Activated CD8-positive, alpha-beta T cell treated with anti-CD3 and anti-CD28 coated beads for 36 hours (primary cell): ENCODE measurements around the gene ZNF865. TPM values are rescaled to one million over a fixed set of nuclear protein-coding genes. Genes with fewer than 3 reads are reported as not detected.

ENCODE experiments used
- ATAC-seq: fragments of 200-7000 bp; cut with Tn5 transposase; one replicate; pipeline ENCODE4 v1.10.0; 2021; ENCODE audit warnings: mild to moderate bottlenecking, moderate library complexity
- CTCF ChIA-PET: fragments of 350-600 bp; sonication (Branson Sonifier 250); formaldehyde crosslinking; loops from one replicate; lab custom pipeline; 2021; ENCODE audit warnings: antibody characterized with exemption; lab: Charles Lee
- POLR2A ChIA-PET: fragments of 350-600 bp; sonication (Branson Sonifier 250); formaldehyde crosslinking; loops from one replicate; lab custom pipeline; 2021; ENCODE audit warnings: antibody characterized with exemption; lab: Charles Lee
- DNase-seq: peaks from one replicate; pipeline ENCODE4 v3.0.0-alpha.2; 2020
- H3K27ac Mint-ChIP-seq: one replicate; pipeline ENCODE4 v1.8.0; 2021; ENCODE audit warnings: mild to moderate bottlenecking, mixed read lengths
- H3K27me3 Mint-ChIP-seq: one replicate; pipeline ENCODE4 v1.8.0; 2021; ENCODE audit warnings: mixed read lengths
- H3K36me3 Mint-ChIP-seq: one replicate; pipeline ENCODE4 v1.8.0; 2021; ENCODE audit warnings: low read depth, mixed read lengths
- H3K4me1 Mint-ChIP-seq: one replicate; pipeline ENCODE4 v1.8.0; 2021; ENCODE audit warnings: low read depth, mixed read lengths
- H3K4me3 Mint-ChIP-seq: one replicate; pipeline ENCODE4 v1.8.0; 2021; ENCODE audit warnings: mild to moderate bottlenecking, moderate library complexity, mixed read lengths
- H3K9me3 Mint-ChIP-seq: one replicate; pipeline ENCODE4 v1.8.0; 2021; ENCODE audit warnings: mixed read lengths
- CTCF ChIP-seq: fragments of 200-600 bp; IDR thresholded peaks from one replicate; pipeline ENCODE4 v1.8.0; 2022; ENCODE audit warnings: antibody characterized with exemption, mild to moderate bottlenecking
- intact Hi-C: fragments of 100-400 bp; cut with micrococcal nuclease; formaldehyde crosslinking; loops from one replicate; pipeline ENCODE4 v1.10.0; 2022
- total RNA-seq, 2 experiments: library from RNA; stranded (reverse); gene quantifications; one replicate each; pipeline ENCODE4 v1.2.3, GENCODE V29; 2021

The ZNF865 gene
- total RNA-seq, 2 experiments from 2014 or later, result 10.6 to 11.7 TPM

GRCh38 chr19:55623561-55623960 is 18.1 kb downstream of the ZNF865 start:
- H3K36me3 Mint-ChIP-seq, result peaks cover 18% of the 10 kb centered on the region

GRCh38 chr19:55624109-55625003 is 18.9 kb downstream of the ZNF865 start, which contains the start of gene ZNF784:
ZNF784 (minus strand) TSS chr19:55624566; CDS start chr19:55624561, 5 bp downstream.
- Mint-ChIP-seq H3K4me1 (peaks cover 51% of the 10 kb centered on the region), H3K27ac (peak within 1 kb of the TSS; percentile 97), H3K36me3 (peaks cover 15% of the 10 kb centered on the region), H3K27me3 (peaks cover 6% of the 10 kb centered on the region), H3K9me3 (no peaks in the 10 kb centered on the region), H3K4me3 (peak within 1 kb of the TSS; percentile 82)
- DNase-seq (peak; percentile 93), ATAC-seq (peak; percentile 79)
- POLR2A ChIA-PET, result interaction anchor here (0.8 to 2.0 kb wide), 6 partner anchors 14 to 33 kb away, joined by 3 to 8 read pairs (median 6); partner anchors contain the start of genes CCDC106, FIZ1 and ZNF865
- CTCF ChIA-PET, result interaction anchor here (0.6 to 3.3 kb wide), 8 partner anchors 9 to 121 kb away, joined by 3 to 20 read pairs (median 6); partner anchors contain the start of gene ZNF865
- TF ChIP-seq CTCF, result no peak
- intact Hi-C loops, result loop anchor here (5.0 kb wide), 1 partner anchor 107 kb away; no protein-coding TSS in a partner anchor

More at GRCh38 chr19:55623561-55623960, 18.1 kb downstream of the ZNF865 start:
- POLR2A ChIA-PET, result interaction anchor here (1.2 to 2.0 kb wide), 3 partner anchors 17 to 43 kb away, joined by 3 to 7 read pairs (median 7); partner anchors contain the start of genes FIZ1, ZNF579 and ZNF865
- intact Hi-C loops, result no loop called here
- Mint-ChIP-seq H3K27ac (no peak overlapping the region), H3K27me3 (peaks cover 6% of the 10 kb centered on the region), H3K4me3 (peak overlapping the region; percentile 82), H3K4me1 (peaks cover 55% of the 10 kb centered on the region), H3K9me3 (no peaks in the 10 kb centered on the region)
- no peak for TF ChIP-seq CTCF
- no peak for DNase-seq
- CTCF ChIA-PET, result interaction anchor here (1.6 to 3.1 kb wide), 3 partner anchors 10 to 120 kb away, joined by 9 to 20 read pairs (median 11); partner anchors contain the start of gene ZNF865
- ATAC-seq, result no peak

DNA sequence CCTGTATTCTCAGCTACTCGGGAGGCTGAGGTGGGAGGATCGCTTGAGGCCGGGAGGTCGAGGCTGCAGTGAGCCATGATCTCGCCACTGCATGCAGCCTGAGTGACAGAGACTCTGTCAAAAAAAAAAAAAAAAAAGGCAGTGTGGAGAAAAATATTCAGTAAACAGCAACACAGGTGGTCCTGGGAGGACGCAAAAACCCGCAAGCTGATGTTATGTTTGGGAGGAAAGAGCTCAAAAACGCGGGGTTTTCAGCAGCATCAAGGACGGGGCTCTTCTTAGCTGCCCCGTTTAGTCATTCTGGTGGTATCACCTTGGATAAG is 19.5 kb downstream of the ZNF865 start:
- peak overlapping the region; percentile 24 for H3K27ac Mint-ChIP-seq
- H3K9me3 Mint-ChIP-seq, result no peaks in the 10 kb centered on the region
- TF ChIP-seq CTCF, result no peak
- ATAC-seq, result no peak
- intact Hi-C loops, result loop anchor here (5.0 kb wide), 1 partner anchor 108 kb away; no protein-coding TSS in a partner anchor
- ChIA-PET POLR2A (interaction anchor here (0.8 to 2.0 kb wide), 8 partner anchors 13 to 32 kb away, joined by 3 to 8 read pairs (median 4); partner anchors contain the start of genes CCDC106, FIZ1 and ZNF865), CTCF (interaction anchor here (0.9 to 3.3 kb wide), 6 partner anchors 8 to 121 kb away, joined by 3 to 20 read pairs (median 6); partner anchors contain the start of gene ZNF865)
- peaks cover 6% of the 10 kb centered on the region for H3K27me3 Mint-ChIP-seq
- no peak for DNase-seq
- peak overlapping the region; percentile 82 for H3K4me3 Mint-ChIP-seq
- H3K4me1 Mint-ChIP-seq, result peaks cover 47% of the 10 kb centered on the region
- H3K36me3 Mint-ChIP-seq, result peaks cover 11% of the 10 kb centered on the region

DNA sequence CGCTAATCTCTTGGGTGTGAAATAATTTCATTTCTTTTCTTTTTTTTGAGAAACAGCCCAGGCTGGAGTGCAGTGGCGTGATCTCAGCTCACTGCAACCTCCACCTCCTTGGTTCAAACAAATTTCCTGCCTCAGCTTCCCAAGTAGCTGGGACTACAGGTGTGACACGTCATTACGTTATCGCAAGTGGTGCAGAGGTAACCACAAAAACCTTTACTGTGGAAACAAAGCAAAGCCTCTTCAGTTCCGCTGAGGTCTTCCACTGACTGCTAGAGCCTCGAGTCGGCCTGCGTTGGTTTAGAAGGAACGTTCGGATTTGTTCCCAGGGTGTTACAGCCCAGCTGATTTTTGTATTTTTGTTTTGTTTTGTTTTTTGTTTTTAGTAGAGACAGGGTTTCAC is 20.9 kb downstream of the ZNF865 start:
- Mint-ChIP-seq H3K4me1 (peaks cover 34% of the 10 kb centered on the region), H3K4me3 (peak overlapping the region; percentile 52), H3K9me3 (no peaks in the 10 kb centered on the region), H3K27me3 (peaks cover 6% of the 10 kb centered on the region), H3K27ac (peak overlapping the region; percentile 69), H3K36me3 (no peaks in the 10 kb centered on the region)
- no peak for TF ChIP-seq CTCF
- ChIA-PET CTCF (interaction anchor here (0.8 to 3.3 kb wide), 14 partner anchors 10 to 324 kb away, joined by 3 to 18 read pairs (median 4); partner anchors contain the start of genes FIZ1, U2AF2 and ZNF865), POLR2A (interaction anchor here (0.9 to 1.4 kb wide), 5 partner anchors 13 to 112 kb away, joined by 3 to 5 read pairs (median 4); no protein-coding TSS in a partner anchor)
- DNase-seq (peak; percentile 70), ATAC-seq (peak; percentile 16)
- intact Hi-C loops, result loop anchor here (5.0 kb wide), 1 partner anchor 109 kb away; no protein-coding TSS in a partner anchor
